ENCODE measurements around the gene NPAS3. TPM values are rescaled to one million over a fixed set of nuclear protein-coding genes. Genes with fewer than 3 reads are reported as not detected.

The NPAS3 gene
- total RNA-seq, 2 experiments from 2014 or later, result not detected

DNA sequence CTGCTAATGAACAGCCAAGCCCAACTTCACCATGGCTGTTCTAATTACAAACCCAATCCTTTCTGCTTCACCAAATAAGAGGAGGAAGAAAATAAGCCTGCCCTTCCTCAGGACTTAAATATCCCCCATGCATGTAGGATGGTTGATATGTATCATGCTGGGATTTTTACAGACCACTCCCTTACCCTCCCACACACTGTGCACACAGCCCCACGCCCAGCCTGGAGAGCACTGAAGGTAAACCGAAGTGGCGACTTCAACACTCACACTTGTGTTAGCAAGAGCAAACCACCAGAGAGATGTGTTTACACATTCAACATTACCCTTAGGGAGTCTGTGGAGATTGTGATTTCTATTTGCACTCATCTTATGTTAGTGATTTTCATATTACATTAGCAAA lies 771.0 kb downstream of the NPAS3 start:
- no TSS peak for BruUV-seq (replicated peaks)
- H3K79me2 ChIP-seq (ENCODE audit: insufficient read depth, low read depth, low read length), result no peaks in the 10 kb centered on the region
- H3K4me1 ChIP-seq (ENCODE audit: insufficient read depth, low read length, poor library complexity, severe bottlenecking), result no peaks in the 10 kb centered on the region
- POLR2A ChIA-PET, result no interaction called here
- TF ChIP-seq EZH2phosphoT487 (IDR thresholded peaks at IDR 0.05; ENCODE audit: borderline replicate concordance, low read depth, low read length), result no peak
- TF ChIP-seq, protein P1, sequence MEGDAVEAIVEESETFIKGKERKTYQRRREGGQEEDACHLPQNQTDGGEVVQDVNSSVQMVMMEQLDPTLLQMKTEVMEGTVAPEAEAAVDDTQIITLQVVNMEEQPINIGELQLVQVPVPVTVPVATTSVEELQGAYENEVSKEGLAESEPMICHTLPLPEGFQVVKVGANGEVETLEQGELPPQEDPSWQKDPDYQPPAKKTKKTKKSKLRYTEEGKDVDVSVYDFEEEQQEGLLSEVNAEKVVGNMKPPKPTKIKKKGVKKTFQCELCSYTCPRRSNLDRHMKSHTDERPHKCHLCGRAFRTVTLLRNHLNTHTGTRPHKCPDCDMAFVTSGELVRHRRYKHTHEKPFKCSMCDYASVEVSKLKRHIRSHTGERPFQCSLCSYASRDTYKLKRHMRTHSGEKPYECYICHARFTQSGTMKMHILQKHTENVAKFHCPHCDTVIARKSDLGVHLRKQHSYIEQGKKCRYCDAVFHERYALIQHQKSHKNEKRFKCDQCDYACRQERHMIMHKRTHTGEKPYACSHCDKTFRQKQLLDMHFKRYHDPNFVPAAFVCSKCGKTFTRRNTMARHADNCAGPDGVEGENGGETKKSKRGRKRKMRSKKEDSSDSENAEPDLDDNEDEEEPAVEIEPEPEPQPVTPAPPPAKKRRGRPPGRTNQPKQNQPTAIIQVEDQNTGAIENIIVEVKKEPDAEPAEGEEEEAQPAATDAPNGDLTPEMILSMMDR (conservative IDR thresholded peaks at IDR 0.05; ENCODE audit: low read length), result no peak
- H2AFZ ChIP-seq (ENCODE audit: low read length), result no peak overlapping the region
- H4K20me1 ChIP-seq (ENCODE audit: insufficient read depth, low read length), result no peaks in the 10 kb centered on the region
- no peaks in the 10 kb centered on the region for H3K9me3 ChIP-seq (ENCODE audit: low read length)
- no peak overlapping the region for H3K27ac ChIP-seq (ENCODE audit: low read depth, low read length, poor library complexity, severe bottlenecking)
- H3K4me2 ChIP-seq (ENCODE audit: low read length), result no peak overlapping the region
- CTCF ChIA-PET (ENCODE audit: unreplicated experiment), result no interaction called here
- H3K36me3 ChIP-seq (ENCODE audit: insufficient read depth, low read length), result no peaks in the 10 kb centered on the region
- intact Hi-C loops (cut with micrococcal nuclease; ENCODE audit: unreplicated experiment), result no loop called here
- no peak for DNase-seq (ENCODE audit: low spot score)
- no peaks in the 10 kb centered on the region for H3K9me2 ChIP-seq (ENCODE audit: insufficient read depth, low read length)
- no peak overlapping the region for H3K4me3 ChIP-seq (ENCODE audit: low read depth, low read length, poor library complexity, severe bottlenecking)

DNA sequence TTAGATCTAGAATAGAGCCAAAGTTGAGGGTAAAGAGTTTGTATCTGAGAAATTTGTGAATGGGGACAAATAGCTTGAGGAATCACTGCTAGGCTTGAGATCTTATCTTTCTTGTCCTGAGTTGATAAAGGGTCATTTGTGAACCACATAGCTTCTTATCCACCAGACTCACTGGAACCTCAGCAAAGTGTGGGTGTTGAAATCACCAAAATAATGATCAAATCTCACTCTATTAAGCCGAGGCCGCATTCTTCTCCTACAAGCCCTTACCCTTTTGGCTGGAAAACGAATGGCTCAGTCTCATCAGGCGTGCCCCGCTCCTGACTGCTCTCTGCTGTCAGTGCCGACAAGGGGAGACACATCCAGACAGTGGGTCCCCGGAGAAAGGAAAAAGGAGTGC lies 771.6 kb downstream of the NPAS3 start:
- intact Hi-C loops (cut with micrococcal nuclease; ENCODE audit: unreplicated experiment), result no loop called here
- no peak for DNase-seq (ENCODE audit: low spot score)
- Histone ChIP-seq H3K79me2 (ENCODE audit: insufficient read depth, low read depth, low read length) (no peaks in the 10 kb centered on the region), H2AFZ (ENCODE audit: low read length) (no peak overlapping the region), H3K4me2 (ENCODE audit: low read length) (no peak overlapping the region), H3K9me3 (ENCODE audit: low read length) (no peaks in the 10 kb centered on the region), H3K4me1 (ENCODE audit: insufficient read depth, low read length, poor library complexity, severe bottlenecking) (no peaks in the 10 kb centered on the region), H3K4me3 (ENCODE audit: low read depth, low read length, poor library complexity, severe bottlenecking) (no peak overlapping the region), H3K9me2 (ENCODE audit: insufficient read depth, low read length) (no peaks in the 10 kb centered on the region), H4K20me1 (ENCODE audit: insufficient read depth, low read length) (no peaks in the 10 kb centered on the region), H3K36me3 (ENCODE audit: insufficient read depth, low read length) (no peaks in the 10 kb centered on the region), H3K27ac (ENCODE audit: low read depth, low read length, poor library complexity, severe bottlenecking) (no peak overlapping the region)
- ChIA-PET POLR2A (no interaction called here), CTCF (ENCODE audit: unreplicated experiment) (no interaction called here)
- TF ChIP-seq EZH2phosphoT487 (IDR thresholded peaks at IDR 0.05; ENCODE audit: borderline replicate concordance, low read depth, low read length), result no peak
- TF ChIP-seq, protein P1 (conservative IDR thresholded peaks at IDR 0.05; ENCODE audit: low read length), result no peak
- BruUV-seq (replicated peaks), result no TSS peak

DNA sequence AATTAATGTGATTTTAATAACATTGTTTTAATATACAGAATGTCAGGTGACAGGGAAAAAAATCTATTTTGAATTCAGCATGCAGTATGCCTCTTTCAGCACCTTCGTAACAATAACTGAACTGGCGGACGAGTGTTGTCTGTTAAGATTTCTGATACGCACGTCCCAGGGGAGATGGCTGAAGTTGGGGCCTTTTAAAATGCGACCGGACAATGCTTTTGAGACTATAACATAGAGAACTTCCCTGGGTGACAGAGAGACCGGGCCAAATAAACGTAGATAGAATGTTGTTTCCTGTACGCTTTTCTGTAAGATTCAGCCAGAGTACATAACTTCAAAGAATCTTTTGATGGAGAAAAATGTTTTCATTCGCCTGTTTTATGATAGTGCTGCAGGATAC lies 772.5 kb downstream of the NPAS3 start:
- H3K4me3 ChIP-seq (ENCODE audit: low read depth, low read length, poor library complexity, severe bottlenecking), result no peak overlapping the region
- BruUV-seq (replicated peaks), result no TSS peak
- CTCF ChIA-PET (ENCODE audit: unreplicated experiment), result no interaction called here

More for the DNA sequence above, 772.5 kb downstream of the NPAS3 start:
- H3K9me3 ChIP-seq (ENCODE audit: low read length), result no peaks in the 10 kb centered on the region
- H3K9me2 ChIP-seq (ENCODE audit: insufficient read depth, low read length), result no peaks in the 10 kb centered on the region
- no peak overlapping the region for H2AFZ ChIP-seq (ENCODE audit: low read length)
- H3K36me3 ChIP-seq (ENCODE audit: insufficient read depth, low read length), result no peaks in the 10 kb centered on the region
- no peaks in the 10 kb centered on the region for H4K20me1 ChIP-seq (ENCODE audit: insufficient read depth, low read length)
- intact Hi-C loops (cut with micrococcal nuclease; ENCODE audit: unreplicated experiment), result no loop called here
- no peak for DNase-seq (ENCODE audit: low spot score)
- H3K79me2 ChIP-seq (ENCODE audit: insufficient read depth, low read depth, low read length), result no peaks in the 10 kb centered on the region
- TF ChIP-seq, protein P1 (conservative IDR thresholded peaks at IDR 0.05; ENCODE audit: low read length), result no peak
- no peak for TF ChIP-seq EZH2phosphoT487 (IDR thresholded peaks at IDR 0.05; ENCODE audit: borderline replicate concordance, low read depth, low read length)
- H3K27ac ChIP-seq (ENCODE audit: low read depth, low read length, poor library complexity, severe bottlenecking), result no peak overlapping the region
- no peak overlapping the region for H3K4me2 ChIP-seq (ENCODE audit: low read length)
- POLR2A ChIA-PET, result interaction anchor here (0.6 kb wide), 1 partner anchor 73 kb away, joined by 5 read pairs; no protein-coding TSS in a partner anchor
- no peaks in the 10 kb centered on the region for H3K4me1 ChIP-seq (ENCODE audit: insufficient read depth, low read length, poor library complexity, severe bottlenecking)
